HepG2 (cell line): ENCODE measurements around the gene FNBP1L. TPM values are rescaled to one million over a fixed set of nuclear protein-coding genes. Genes with fewer than 3 reads are reported as not detected.

ENCODE experiments used
- ADNP ChIP-seq: sonication (generic); formaldehyde crosslinking; IDR thresholded peaks from 2 replicates; pipeline ENCODE4 v1.4.0; 2020; ENCODE audit warnings: missing genetic modification reagents
- CSRNP2 ChIP-seq: sonication (generic); formaldehyde crosslinking; conservative IDR thresholded peaks from 2 replicates; pipeline ENCODE4 v1.8.0; 2022; ENCODE audit warnings: low read depth, missing genetic modification reagents
- DDIT3 ChIP-seq: sonication (generic); formaldehyde crosslinking; IDR thresholded peaks from 2 replicates; pipeline ENCODE4 v1.4.0; 2020; ENCODE audit warnings: mild to moderate bottlenecking, missing genetic modification reagents
- EZH2 ChIP-seq: conservative IDR thresholded peaks from 2 replicates; pipeline ENCODE4 v1.6.1; 2012; ENCODE audit warnings: mild to moderate bottlenecking, low read depth, low read length, moderate library complexity
- KDM4B ChIP-seq: sonication (generic); formaldehyde crosslinking; IDR thresholded peaks from 2 replicates; pipeline ENCODE4 v1.4.0; 2020; ENCODE audit warnings: missing genetic modification reagents
- KDM5A ChIP-seq: fragments of 200-600 bp; sonication (generic); IDR thresholded peaks from 2 replicates; pipeline ENCODE4 v1.7.0; 2018; ENCODE audit warnings: antibody characterized with exemption, mild to moderate bottlenecking, low read length, borderline replicate concordance
- KLF12 ChIP-seq: sonication (generic); formaldehyde crosslinking; IDR thresholded peaks from 2 replicates; pipeline ENCODE4 v1.4.0; 2020; ENCODE audit warnings: missing genetic modification reagents, borderline replicate concordance
- KLF9 ChIP-seq: IDR thresholded peaks from 2 replicates; pipeline ENCODE4 v1.6.1; 2016; ENCODE audit warnings: low read depth
- MED13 ChIP-seq: sonication (generic); formaldehyde crosslinking; IDR thresholded peaks from 2 replicates; pipeline ENCODE4 v1.5.0; 2020; ENCODE audit warnings: missing genetic modification reagents
- MLXIP ChIP-seq: sonication (generic); formaldehyde crosslinking; IDR thresholded peaks from 2 replicates; pipeline ENCODE4 v1.9.0; 2021; ENCODE audit warnings: missing genetic modification reagents, borderline replicate concordance
- NFE2 ChIP-seq: sonication (generic); formaldehyde crosslinking; IDR thresholded peaks from 2 replicates; pipeline ENCODE4 v1.4.0; 2020; ENCODE audit warnings: missing genetic modification reagents
- NFIB ChIP-seq: sonication (generic); formaldehyde crosslinking; IDR thresholded peaks from 2 replicates; pipeline ENCODE4 v1.9.0; 2021; ENCODE audit warnings: missing genetic modification reagents, mild to moderate bottlenecking, borderline replicate concordance
- PAF1 ChIP-seq: IDR thresholded peaks from 2 replicates; pipeline ENCODE4 v1.6.1; 2016; ENCODE audit warnings: missing genetic modification reagents, missing compliant biosample characterization
- SMAD9 ChIP-seq: sonication (generic); formaldehyde crosslinking; IDR thresholded peaks from 2 replicates; pipeline ENCODE4 v1.5.1; 2020; ENCODE audit warnings: mild to moderate bottlenecking, missing genetic modification reagents
- TBX3 ChIP-seq: fragments of 450-650 bp; IDR thresholded peaks from 2 replicates; pipeline ENCODE4 v1.6.1; 2017; ENCODE audit warnings: antibody characterized with exemption, mild to moderate bottlenecking, inconsistent platforms, borderline replicate concordance
- ZBTB39 ChIP-seq: sonication (generic); formaldehyde crosslinking; IDR thresholded peaks from 2 replicates; pipeline ENCODE4 v1.5.0; 2020; ENCODE audit warnings: missing genetic modification reagents
- ZKSCAN1 ChIP-seq: fragments of 150-350 bp; IDR thresholded peaks from 2 replicates; pipeline ENCODE4 v1.6.1; 2014; ENCODE audit warnings: low read length
- ZNF333 ChIP-seq: sonication (generic); formaldehyde crosslinking; IDR thresholded peaks from 2 replicates; pipeline ENCODE4 v1.4.0; 2020; ENCODE audit warnings: mild to moderate bottlenecking, missing genetic modification reagents, borderline replicate concordance
- ZNF33B ChIP-seq: sonication (generic); formaldehyde crosslinking; IDR thresholded peaks from 2 replicates; pipeline ENCODE4 v1.5.1; 2020; ENCODE audit warnings: mild to moderate bottlenecking, missing genetic modification reagents
- ZNF446 ChIP-seq: sonication (generic); formaldehyde crosslinking; IDR thresholded peaks from 2 replicates; pipeline ENCODE4 v1.5.0; 2020; ENCODE audit warnings: mild to moderate bottlenecking, missing genetic modification reagents
- ZNF589 ChIP-seq: sonication (generic); formaldehyde crosslinking; conservative IDR thresholded peaks from 2 replicates; pipeline ENCODE4 v1.8.0; 2022; ENCODE audit warnings: mild to moderate bottlenecking, moderate library complexity, missing genetic modification reagents
- ZNF800 ChIP-seq: sonication (generic); formaldehyde crosslinking; IDR thresholded peaks from 2 replicates; pipeline ENCODE4 v1.4.0; 2020; ENCODE audit warnings: missing genetic modification reagents
- polyA plus RNA-seq, 8 experiments: library from polyadenylated mRNA; depleted of rRNA in 3 of 8; stranded (reverse) in 7 of 8; unstranded in 1 of 8; fragments of >200 nt; fragmentation: Illumina TruSeq in 4 of 8; extraction: Trizol in 4 of 8; gene quantifications; 2 replicates each; pipeline versions ENCODE4 v1.2.1 to v1.2.3, GENCODE V29; 2011 to 2016; ENCODE audit warnings: low read depth in 4 of 8, missing spikeins in 1 of 8, mixed read lengths in 1 of 8; ENCODE audit not compliant: insufficient read depth in 1 of 8
- total RNA-seq, 5 experiments: library from RNA; depleted of rRNA; stranded (reverse); fragments of >200 nt; fragmentation: Illumina TruSeq; extraction: Trizol; gene quantifications; 2 replicates each; pipeline ENCODE4 v1.2.3, GENCODE V29; 2016; ENCODE audit warnings: low read depth in 1 of 5

FNBP1L gene
- total and polyA plus RNA-seq, 2 of the 13 experiments (the other 11 are each of a cell fraction or from before 2014, with no cell fraction given): 24.1 to 27.1 TPM

DNA sequence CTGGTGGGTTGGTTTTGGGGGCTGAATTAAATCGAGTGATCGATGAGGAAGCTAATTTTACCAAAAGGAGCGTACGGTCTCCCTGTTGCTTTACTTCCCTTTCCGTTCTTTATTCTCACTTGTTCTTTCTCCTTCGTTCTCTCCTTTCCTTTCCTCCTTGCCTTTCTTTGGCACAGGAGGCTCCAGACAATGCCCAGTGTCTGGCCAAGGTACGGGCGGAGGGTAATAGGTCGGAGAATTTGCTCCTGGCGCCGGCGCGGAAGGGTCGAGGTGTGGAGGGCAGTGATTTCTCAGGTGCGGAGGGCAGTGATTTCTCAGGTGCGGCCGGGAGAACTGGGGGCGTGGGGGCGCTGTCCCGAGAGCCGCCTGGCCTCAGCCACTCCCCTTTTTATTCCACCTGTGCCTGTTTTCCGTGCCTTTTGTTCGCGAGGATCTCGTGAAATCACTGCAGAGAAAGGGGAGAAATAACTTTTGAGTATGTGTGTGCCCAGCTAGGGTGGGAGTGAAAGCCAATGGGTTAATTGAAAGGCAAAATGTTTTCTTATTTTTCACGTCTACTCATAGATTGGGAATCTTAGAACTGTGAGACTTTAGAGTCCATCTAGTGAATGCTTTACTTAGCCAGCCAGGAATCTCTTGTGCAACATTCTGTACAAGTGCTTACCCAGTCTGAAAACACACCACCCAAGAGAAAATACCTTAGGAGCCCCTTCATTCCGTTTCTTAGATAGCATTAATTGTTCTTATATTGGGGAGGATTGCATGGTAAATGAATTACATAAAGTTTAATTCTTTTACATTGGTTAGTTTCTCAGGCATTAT, 1.3 kb downstream of the FNBP1L start (continued):
- TF ChIP-seq CSRNP2 (no peak), ZNF333 (CRISPR knock-in tag) (no peak), MED13 (CRISPR knock-in tag) (no peak), NFIB (CRISPR knock-in tag) (no peak), KDM4B (CRISPR knock-in tag) (no peak), NFE2 (no peak), EZH2 (no peak), SMAD9 (CRISPR knock-in tag) (no peak), ZNF33B (CRISPR knock-in tag) (no peak), KLF9 (no peak), ADNP (no peak), ZNF446 (no peak), ZBTB39 (CRISPR knock-in tag) (no peak), ZNF800 (CRISPR knock-in tag) (no peak), ZKSCAN1 (no peak), KDM5A (peak; percentile 27; the same call in 1 of the 2 replicates), ZNF589 (CRISPR knock-in tag) (no peak), TBX3 (no peak), KLF12 (CRISPR knock-in tag) (no peak; the same call in 1 of the 2 replicates), PAF1 (CRISPR knock-in tag) (no peak), MLXIP (CRISPR knock-in tag) (no peak), DDIT3 (CRISPR knock-in tag) (no peak)
